Activated naive CD4-positive, alpha-beta T cell treated with anti-CD3 and anti-CD28 coated beads, Interleukin-2, amount 10 ng/mL, durations not matched to agents 5 hours and 36 hours (primary cell): Measurements from ENCODE around the gene HSP90AA1. TPM values are rescaled to one million over a fixed set of nuclear protein-coding genes. Genes with fewer than 3 reads are reported as not detected.

Experiments used
- total RNA-seq, 2 experiments: library from RNA; stranded (reverse); gene quantifications; one replicate each; pipeline ENCODE4 v1.2.3, GENCODE V29; 2021

HSP90AA1 gene
- total RNA-seq: 100 to 1,000 TPM; 388 to 401 TPM

GRCh38 chr14:102086972-102087761 is at the start of gene HSP90AA1:
HSP90AA1 (minus strand) TSS chr14:102087044; CDS start chr14:102086378, 666 bp downstream.

Other genes starting within 250 kb of the HSP90AA1 start
- 100 to 1,000 TPM; 222 to 245 TPM for gene DYNC1H1, start 122.5 kb downstream of the HSP90AA1 start, total RNA-seq
- gene WDR20, start 52.9 kb upstream of the HSP90AA1 start, total RNA-seq: 10 to 100 TPM; 24.3 to 28.8 TPM
- under 1 TPM; 0.35 to 0.82 TPM for gene MOK, start 218.1 kb upstream of the HSP90AA1 start, total RNA-seq
- 10 to 100 TPM; 16.4 to 18.5 TPM for gene ZNF839, start 232.7 kb upstream of the HSP90AA1 start, total RNA-seq